Thymus (tissue), 11 donors: ENCODE data around the gene SPRN. TPM values are rescaled to one million over a fixed set of nuclear protein-coding genes. Genes with fewer than 3 reads are reported as not detected.
"Not testable (repeated sequence)": the region's sequence is repeated elsewhere in the genome, so short reads cannot be mapped to it uniquely, and the experiment has no call there.

Experiments used
- DNase-seq, 9 donors: peaks; one replicate each; pipeline ENCODE4 v3.0.0-alpha.2; 2013; ENCODE audit warnings: low spot score in 9 of 9, low read depth in 6 of 9, missing footprints in 1 of 9
- H3K27ac ChIP-seq, 2 donors: one replicate each; pipeline ENCODE4 v1.5.1; 2013; ENCODE audit warnings: control low read depth in 1 of 2, low read depth in 1 of 2, low read length in 1 of 2, mild to moderate bottlenecking in 1 of 2, moderate library complexity in 1 of 2
- H3K27me3 ChIP-seq, 2 donors: one replicate each; pipeline ENCODE4 v1.5.1; 2013; ENCODE audit warnings: low read length in 1 of 2; ENCODE audit not compliant: control insufficient read depth in 2 of 2, insufficient read depth in 1 of 2
- H3K36me3 ChIP-seq, 2 donors: one replicate each; pipeline ENCODE4 v1.5.1; 2013; ENCODE audit warnings: low read length in 1 of 2, mild to moderate bottlenecking in 1 of 2, moderate library complexity in 1 of 2; ENCODE audit not compliant: control insufficient read depth in 2 of 2, insufficient read depth in 2 of 2
- H3K4me1 ChIP-seq, 2 donors: one replicate each; pipeline ENCODE4 v1.5.1; 2013; ENCODE audit warnings: low read length in 2 of 2; ENCODE audit not compliant: control insufficient read depth in 2 of 2, insufficient read depth in 2 of 2
- H3K4me3 ChIP-seq, 2 donors: one replicate each; pipeline ENCODE4 v1.5.1; 2013; ENCODE audit warnings: low read length in 2 of 2, control low read depth in 1 of 2, mild to moderate bottlenecking in 1 of 2
- H3K9me3 ChIP-seq, 2 donors: one replicate each; pipeline ENCODE4 v1.5.1; 2013; ENCODE audit warnings: low read length in 1 of 2, mild to moderate bottlenecking in 1 of 2; ENCODE audit not compliant: control insufficient read depth in 2 of 2, insufficient read depth in 1 of 2
- WGBS: extraction: QIAGEN DNeasy Blood & Tissue Kit; methylation state at CpG from one replicate; pipeline ENCODE4 v1.1.7; 2013; 5-methylcytosine and 5-hydroxymethylcytosine counted together
- polyA plus RNA-seq: library from polyadenylated mRNA; stranded (reverse); fragments of 200-250 nt; gene quantifications from one replicate; pipeline ENCODE4 v1.2.3, GENCODE V29; 2013
- total RNA-seq: library from RNA; stranded (reverse); fragments of 120-200 nt; gene quantifications from one replicate; pipeline ENCODE4 v1.2.4, GENCODE V29; 2013
- donor health status: healthy.

The SPRN gene
- total and polyA plus RNA-seq, 2 donors = 0.05 to 0.46 TPM

- not testable (repeated sequence) for DNase-seq, H3K9me3 ChIP-seq, H3K4me3 ChIP-seq, H3K27ac ChIP-seq, H3K4me1 ChIP-seq
- Histone ChIP-seq H3K36me3 (peaks cover 10 to 18% of the 10 kb centered on the region in 2 donors), H3K27me3 (peaks cover 16 to 27% of the 10 kb centered on the region in 2 donors)
- WGBS = 5% methylated on average over 19 of the region's 46 CpGs
Observed at GRCh38 chr10:133424102-133424501, 323 bp downstream of the SPRN start.

- Histone ChIP-seq H3K27ac (no peak overlapping the region), H3K4me1 (no peaks in the 10 kb centered on the region), H3K4me3 (peak overlapping the region in 1 of 2 donors; percentile 15), H3K36me3 (peaks cover 10 to 27% of the 10 kb centered on the region in 2 donors), H3K27me3 (peaks cover 16 to 27% of the 10 kb centered on the region in 2 donors), H3K9me3 (peaks cover 0 to 2% of the 10 kb centered on the region in 2 donors)
- no peak for DNase-seq
- WGBS = 23% methylated on average over 88 of the region's 88 CpGs
Observed at GRCh38 chr10:133422807-133423771, 1.3 kb downstream of the SPRN start.

- no peak for DNase-seq
- 94% methylated on average over 16 of the region's 16 CpGs for WGBS
- H3K9me3 ChIP-seq = peaks cover 0 to 2% of the 10 kb centered on the region in 2 donors
- H3K4me3 ChIP-seq = no peak overlapping the region
- H3K36me3 ChIP-seq = peaks cover 10 to 27% of the 10 kb centered on the region in 2 donors
- no peaks in the 10 kb centered on the region for H3K4me1 ChIP-seq
- no peak overlapping the region for H3K27ac ChIP-seq
- H3K27me3 ChIP-seq = peaks cover 16 to 27% of the 10 kb centered on the region in 2 donors
Observed at GRCh38 chr10:133422223-133422806, 2.1 kb downstream of the SPRN start.

GRCh38 chr10:133421336-133422222 is 2.8 kb downstream of the SPRN start:
- H3K27me3 ChIP-seq = peaks cover 16 to 27% of the 10 kb centered on the region in 2 donors
- no peak overlapping the region for H3K4me3 ChIP-seq
- no peak overlapping the region for H3K27ac ChIP-seq
- no peak for DNase-seq
- H3K36me3 ChIP-seq = peaks cover 10 to 27% of the 10 kb centered on the region in 2 donors
- peaks cover 0 to 2% of the 10 kb centered on the region in 2 donors for H3K9me3 ChIP-seq
- 88% methylated on average over 17 of the region's 17 CpGs for WGBS
- H3K4me1 ChIP-seq = no peaks in the 10 kb centered on the region

- peaks cover 14 to 32% of the 10 kb centered on the region in 2 donors for H3K36me3 ChIP-seq
Observed at GRCh38 chr10:133420579-133420978, 3.8 kb downstream of the SPRN start.

GRCh38 chr10:133420028-133420427 is 4.4 kb downstream of the SPRN start:
- no peak overlapping the region for H3K27ac ChIP-seq
- 98% methylated on average over 17 of the region's 17 CpGs for WGBS
- H3K4me3 ChIP-seq = no peak overlapping the region
- no peak for DNase-seq
- no peaks in the 10 kb centered on the region for H3K4me1 ChIP-seq
- peaks cover 19 to 37% of the 10 kb centered on the region in 2 donors for H3K36me3 ChIP-seq
- peaks cover 16 to 26% of the 10 kb centered on the region in 2 donors for H3K27me3 ChIP-seq
- peaks cover 0 to 6% of the 10 kb centered on the region in 2 donors for H3K9me3 ChIP-seq

More at GRCh38 chr10:133420579-133420978, 3.8 kb downstream of the SPRN start:
- peaks cover 0 to 5% of the 10 kb centered on the region in 2 donors for H3K9me3 ChIP-seq
- DNase-seq = no peak
- H3K4me3 ChIP-seq = no peak overlapping the region
- 91% methylated on average over 6 of the region's 6 CpGs for WGBS
- peaks cover 16 to 27% of the 10 kb centered on the region in 2 donors for H3K27me3 ChIP-seq
- H3K4me1 ChIP-seq = no peaks in the 10 kb centered on the region
- H3K27ac ChIP-seq = no peak overlapping the region

GRCh38 chr10:133419211-133419950 is 5.0 kb downstream of the SPRN start:
- no peak for DNase-seq
- H3K36me3 ChIP-seq = peaks cover 20 to 39% of the 10 kb centered on the region in 2 donors

GRCh38 chr10:133418289-133418993 is 6.0 kb downstream of the SPRN start:
- DNase-seq = no peak
- peaks cover 15 to 20% of the 10 kb centered on the region in 2 donors for H3K27me3 ChIP-seq
- peaks cover 0 to 6% of the 10 kb centered on the region in 2 donors for H3K9me3 ChIP-seq
- H3K36me3 ChIP-seq = peaks cover 20 to 39% of the 10 kb centered on the region in 2 donors
- H3K27ac ChIP-seq = no peak overlapping the region
- no peak overlapping the region for H3K4me3 ChIP-seq
- WGBS = 98% methylated on average over 14 of the region's 14 CpGs
- no peaks in the 10 kb centered on the region for H3K4me1 ChIP-seq

More at GRCh38 chr10:133419211-133419950, 5.0 kb downstream of the SPRN start:
- 97% methylated on average over 34 of the region's 34 CpGs for WGBS
- Histone ChIP-seq H3K4me1 (no peaks in the 10 kb centered on the region), H3K9me3 (peaks cover 0 to 6% of the 10 kb centered on the region in 2 donors), H3K4me3 (no peak overlapping the region), H3K27me3 (peaks cover 16 to 23% of the 10 kb centered on the region in 2 donors), H3K27ac (no peak overlapping the region)
